DMS79 (cell line): ENCODE data around the gene TM9SF3.

Experiments used
- DNase-seq: peaks from one replicate; lab custom pipeline; 2025; lab: John Stamatoyannopoulos, UW

TM9SF3 gene

GRCh38 chr10:96586419-96587263 lies at the start of gene TM9SF3:
Gene TM9SF3 (minus strand): TSS chr10:96587012. CDS start chr10:96586835, 177 bp downstream.
- peak; percentile 11 for DNase-seq

- no peak for DNase-seq
Measured at GRCh38 chr10:96636551-96636950, 49.7 kb upstream of the TM9SF3 start.

GRCh38 chr10:96632974-96633710 lies 46.3 kb upstream of the TM9SF3 start:
- DNase-seq, result no peak

- no peak for DNase-seq
Measured at GRCh38 chr10:96627292-96627691, 40.5 kb upstream of the TM9SF3 start.

GRCh38 chr10:96626795-96627194 lies 40.0 kb upstream of the TM9SF3 start:
- DNase-seq, result no peak

GRCh38 chr10:96625173-96625572 lies 38.4 kb upstream of the TM9SF3 start:
- DNase-seq, result no peak

- DNase-seq, result no peak
Measured at GRCh38 chr10:96622013-96622787, 35.4 kb upstream of the TM9SF3 start.

- no peak for DNase-seq
Measured at GRCh38 chr10:96619796-96620773, 33.3 kb upstream of the TM9SF3 start.

GRCh38 chr10:96619120-96619519 lies 32.3 kb upstream of the TM9SF3 start:
- DNase-seq, result no peak

GRCh38 chr10:96618653-96619052 lies 31.8 kb upstream of the TM9SF3 start:
- peak; percentile 32 for DNase-seq

- peak; percentile 4 for DNase-seq
Measured at GRCh38 chr10:96616961-96617360, 30.1 kb upstream of the TM9SF3 start.

GRCh38 chr10:96614515-96614914 lies 27.7 kb upstream of the TM9SF3 start:
- DNase-seq, result no peak

GRCh38 chr10:96613576-96613975 lies 26.8 kb upstream of the TM9SF3 start:
- DNase-seq, result no peak

- no peak for DNase-seq
Measured at GRCh38 chr10:96612055-96612830, 25.4 kb upstream of the TM9SF3 start.

GRCh38 chr10:96610817-96611216 lies 24.0 kb upstream of the TM9SF3 start:
- DNase-seq, result no peak

- DNase-seq, result no peak
Measured at GRCh38 chr10:96609510-96609909, 22.7 kb upstream of the TM9SF3 start.

- DNase-seq, result no peak
Measured at GRCh38 chr10:96608805-96609204, 22.0 kb upstream of the TM9SF3 start.

GRCh38 chr10:96608262-96608661 lies 21.4 kb upstream of the TM9SF3 start:
- no peak for DNase-seq

GRCh38 chr10:96606946-96607345 lies 20.1 kb upstream of the TM9SF3 start:
- no peak for DNase-seq

- DNase-seq, result no peak
Measured at GRCh38 chr10:96606216-96606615, 19.4 kb upstream of the TM9SF3 start.
